Brain microvascular endothelial cell (primary cell): ENCODE measurements around the gene ACSL4.
"Not testable (repeated sequence)": the region's sequence is repeated elsewhere in the genome, so short reads cannot be mapped to it uniquely, and the experiment has no call there.

Experiments
- DNase-seq: peaks from one replicate; pipeline ENCODE4 v3.0.0-alpha.2; 2020
- H3K27ac ChIP-seq: fragments of 250-450 bp; sonication (Bioruptor Pico); 2 replicates; pipeline ENCODE4 v1.5.1; 2020; ENCODE audit warnings: mild to moderate bottlenecking, moderate library complexity
- H3K27me3 ChIP-seq: fragments of 250-450 bp; sonication (Bioruptor Pico); replicated peaks from 2 replicates; pipeline ENCODE4 v1.5.1; 2020; ENCODE audit warnings: mild to moderate bottlenecking
- H3K36me3 ChIP-seq: fragments of 250-450 bp; sonication (Bioruptor Pico); replicated peaks from 2 replicates; pipeline ENCODE4 v1.5.1; 2020; ENCODE audit warnings: mild to moderate bottlenecking
- H3K4me3 ChIP-seq: 2 replicates; pipeline ENCODE4 v1.5.1; 2011; ENCODE audit warnings: low read depth, mild to moderate bottlenecking, control low read depth, low read length, moderate library complexity
- CTCF ChIP-seq: IDR thresholded peaks from 2 replicates; pipeline ENCODE4 v1.5.1; 2011; ENCODE audit warnings: low read depth, mild to moderate bottlenecking, moderate library complexity, low read length, control low read depth, inconsistent platforms; ENCODE audit errors: missing control alignments
- in situ Hi-C: cut with HindIII; loops from 2 replicates; pipeline ENCODE4 v1.10.0; 2017; ENCODE audit warnings: low sequenced_read_pairs, low pct_ligation_motif_present

The ACSL4 gene

DNA sequence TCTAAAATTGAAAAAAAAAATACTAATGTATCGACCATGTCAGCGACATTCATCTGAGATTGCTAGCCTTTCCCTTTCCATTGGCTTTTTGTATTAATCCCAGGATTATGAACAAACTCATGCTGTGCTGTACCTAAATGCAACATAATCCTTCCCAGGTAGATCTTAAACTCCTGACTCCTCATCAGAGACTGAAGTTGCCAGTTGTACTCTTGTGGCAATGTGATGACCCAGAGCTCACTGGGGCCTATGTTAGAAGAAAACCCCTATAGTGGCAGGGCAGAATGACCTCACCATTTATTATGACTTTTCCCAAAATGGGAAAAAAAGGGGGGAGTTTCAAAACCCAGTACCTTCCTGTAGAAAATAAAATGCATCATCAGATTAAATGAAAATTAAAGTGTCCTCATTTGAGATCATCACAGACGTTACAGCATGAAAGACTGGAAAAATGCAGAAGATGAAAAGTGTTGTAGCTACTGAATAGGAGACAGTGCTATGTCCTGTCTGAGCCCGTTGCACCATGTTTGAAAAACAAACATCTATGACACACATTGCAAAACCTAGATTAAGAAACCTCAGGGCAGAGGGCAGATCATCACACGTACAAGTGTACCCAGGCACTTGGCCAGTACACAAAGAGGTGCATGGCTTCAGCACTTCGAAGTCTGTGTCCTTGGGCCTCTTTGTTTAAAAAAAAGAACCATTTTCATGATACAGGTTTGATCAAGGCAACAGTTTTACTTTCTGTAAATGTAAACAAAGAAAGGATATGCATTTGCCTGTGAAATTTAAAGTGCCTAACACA is 6.8 kb upstream of the ACSL4 start:
- TF ChIP-seq CTCF = no peak
- peak; percentile 40 for DNase-seq

GRCh38 chrX:109735202-109735744 is 2.2 kb upstream of the ACSL4 start:
- in situ Hi-C loops = no loop called here
- H3K4me3 ChIP-seq = no peak overlapping the region
- H3K27ac ChIP-seq = no peak overlapping the region
- H3K36me3 ChIP-seq = no peaks in the 10 kb centered on the region
- H3K27me3 ChIP-seq = no peaks in the 10 kb centered on the region
- TF ChIP-seq CTCF = no peak
- DNase-seq = no peak

More for the DNA sequence above, 6.8 kb upstream of the ACSL4 start:
- H3K27ac ChIP-seq = no peak overlapping the region
- no peaks in the 10 kb centered on the region for H3K27me3 ChIP-seq
- H3K36me3 ChIP-seq = no peaks in the 10 kb centered on the region
- no peak overlapping the region for H3K4me3 ChIP-seq
- in situ Hi-C loops = no loop called here

- H3K4me3 ChIP-seq = peak overlapping the region; percentile 61
- in situ Hi-C loops = no loop called here
- no peaks in the 10 kb centered on the region for H3K27me3 ChIP-seq
- no peak for DNase-seq
- no peaks in the 10 kb centered on the region for H3K36me3 ChIP-seq
- H3K27ac ChIP-seq = peak overlapping the region; percentile 95
- no peak for TF ChIP-seq CTCF
These were observed 591 bp upstream of the ACSL4 start for GRCh38 chrX:109733613-109734083.

DNA sequence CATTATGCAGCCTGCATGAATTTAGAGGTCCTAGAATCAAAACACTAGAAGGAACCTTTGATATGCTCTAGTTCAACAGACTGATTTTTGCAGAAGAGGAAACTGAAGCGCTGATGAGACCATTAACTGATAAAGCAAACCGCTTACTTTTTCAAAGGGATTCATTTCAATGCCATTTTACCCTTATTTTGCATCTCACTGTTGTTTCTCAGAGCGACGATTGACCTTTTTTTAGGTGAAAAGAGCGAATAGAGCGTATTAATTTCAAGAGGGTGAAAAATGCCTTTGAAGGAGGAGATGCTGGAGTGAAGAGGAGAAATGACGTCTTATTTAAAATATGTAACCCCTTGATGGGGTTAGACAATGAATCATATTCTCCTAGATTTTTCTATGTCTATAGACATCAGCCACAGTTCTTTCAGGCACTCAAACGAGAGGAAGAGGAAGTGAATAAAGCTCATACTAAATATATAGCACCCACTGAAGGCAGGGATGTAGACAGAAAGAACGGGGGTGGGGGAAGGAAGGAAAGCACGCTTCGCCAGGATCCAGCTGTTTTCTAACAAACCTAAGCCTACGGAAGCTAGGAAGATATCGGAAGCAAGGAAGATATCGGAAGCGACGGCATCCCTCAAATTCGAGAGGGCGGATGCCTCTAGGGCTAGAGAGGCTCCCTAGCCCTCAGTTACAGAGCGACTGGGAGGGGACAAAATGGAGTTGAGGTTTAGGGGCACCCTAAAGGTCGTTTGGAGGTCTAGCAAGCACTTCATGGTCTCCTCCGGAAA is 848 bp downstream of the ACSL4 start:
- H3K27me3 ChIP-seq = no peaks in the 10 kb centered on the region
- no peak for DNase-seq
- H3K4me3 ChIP-seq = peak overlapping the region; percentile 81
- peak overlapping the region; percentile 95 for H3K27ac ChIP-seq
- H3K36me3 ChIP-seq = no peaks in the 10 kb centered on the region
- TF ChIP-seq CTCF = no peak
- in situ Hi-C loops = no loop called here

DNA sequence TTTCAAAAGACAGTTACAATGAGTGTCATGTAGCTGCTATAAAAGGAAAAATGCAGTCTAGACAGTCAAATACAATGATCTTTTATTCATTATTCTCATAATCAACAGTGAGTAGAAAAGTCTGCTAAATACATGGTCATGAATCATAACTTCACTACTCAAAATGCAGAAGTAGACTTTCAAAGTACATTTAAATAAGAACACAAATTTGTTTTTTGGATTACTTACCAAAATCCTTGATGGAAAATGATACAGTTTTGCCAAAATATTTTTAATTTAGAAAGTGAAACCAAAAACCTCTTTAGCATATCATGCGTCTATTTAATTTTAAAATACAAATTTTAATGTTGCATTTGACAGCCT is 4.9 kb downstream of the ACSL4 start:
- H3K27me3 ChIP-seq = no peaks in the 10 kb centered on the region
- no peak overlapping the region for H3K27ac ChIP-seq
- DNase-seq = no peak
- in situ Hi-C loops = no loop called here
- no peak overlapping the region for H3K4me3 ChIP-seq
- no peak for TF ChIP-seq CTCF
- no peaks in the 10 kb centered on the region for H3K36me3 ChIP-seq

DNA sequence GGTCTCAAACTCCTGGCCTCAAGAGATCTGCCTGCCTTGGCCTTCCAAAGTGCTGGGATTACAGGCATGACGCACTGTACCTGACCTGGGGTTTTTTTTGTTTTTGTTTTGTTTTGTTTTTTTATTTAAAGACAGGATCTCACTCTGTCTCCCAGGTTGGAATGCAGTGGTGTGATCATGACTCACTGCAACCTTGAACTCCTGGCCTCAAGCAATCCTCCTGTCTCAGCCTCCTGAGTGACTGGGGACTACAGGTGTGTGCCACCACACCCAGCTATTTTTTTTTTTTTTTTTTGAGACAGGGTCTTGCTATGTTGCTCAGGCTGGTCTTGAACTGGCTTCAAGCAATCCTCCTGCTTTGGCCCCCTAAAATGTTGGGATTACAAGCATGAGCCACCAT is 8.1 kb downstream of the ACSL4 start:
- H3K27ac ChIP-seq, H3K4me3 ChIP-seq, H3K36me3 ChIP-seq, H3K27me3 ChIP-seq, DNase-seq, in situ Hi-C loops: not testable (repeated sequence)
